ENCODE measurements around the gene EIF2S2. TPM values are rescaled to one million over a fixed set of nuclear protein-coding genes. Genes with fewer than 3 reads are reported as not detected.

The EIF2S2 gene
- total RNA-seq, 2 experiments from 2014 or later: 21.8 to 23.2 TPM

DNA sequence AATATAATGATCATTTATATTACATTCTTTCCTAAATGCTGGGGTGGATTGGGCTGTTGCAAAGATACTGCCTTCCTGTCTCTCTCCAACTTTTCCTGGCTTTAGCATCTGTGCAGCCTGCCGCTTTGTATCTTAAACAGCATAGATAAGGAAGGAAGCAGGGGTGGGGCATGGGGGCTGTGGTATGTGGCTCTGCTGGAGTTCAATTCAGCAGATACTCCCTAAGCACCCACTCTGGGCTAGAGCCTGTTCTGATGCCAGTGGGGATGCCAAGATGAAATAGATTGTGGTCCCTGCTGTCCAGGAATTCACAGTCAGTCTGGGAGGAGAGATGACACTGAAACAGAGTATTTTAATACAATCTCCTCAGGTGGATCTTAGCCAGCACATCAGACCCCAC, 56.8 kb downstream of the EIF2S2 start:
- H3K27ac ChIP-seq (ENCODE audit: low read depth in 1 of 2, low read length in 2 of 2): no peak overlapping the region
- ChIA-PET CTCF (no interaction called here), POLR2A (no interaction called here)
- peaks cover 94% of the 10 kb centered on the region for H3K4me1 Mint-ChIP-seq (ENCODE audit: low read depth)
- peak overlapping the region; percentile 0 for H3K4me3 Mint-ChIP-seq
- no peak overlapping the region for H3K4me3 ChIP-seq (ENCODE audit: low read length)
- DNase-seq (peak in 1 of 14 experiments; percentile 20), ATAC-seq (ENCODE audit: poor library complexity) (no peak)
- H3K27me3 ChIP-seq (ENCODE audit: control insufficient read depth in 1 of 2, insufficient read depth in 2 of 2, low read length in 2 of 2): no peaks in the 10 kb centered on the region
- TF ChIP-seq, protein P1, sequence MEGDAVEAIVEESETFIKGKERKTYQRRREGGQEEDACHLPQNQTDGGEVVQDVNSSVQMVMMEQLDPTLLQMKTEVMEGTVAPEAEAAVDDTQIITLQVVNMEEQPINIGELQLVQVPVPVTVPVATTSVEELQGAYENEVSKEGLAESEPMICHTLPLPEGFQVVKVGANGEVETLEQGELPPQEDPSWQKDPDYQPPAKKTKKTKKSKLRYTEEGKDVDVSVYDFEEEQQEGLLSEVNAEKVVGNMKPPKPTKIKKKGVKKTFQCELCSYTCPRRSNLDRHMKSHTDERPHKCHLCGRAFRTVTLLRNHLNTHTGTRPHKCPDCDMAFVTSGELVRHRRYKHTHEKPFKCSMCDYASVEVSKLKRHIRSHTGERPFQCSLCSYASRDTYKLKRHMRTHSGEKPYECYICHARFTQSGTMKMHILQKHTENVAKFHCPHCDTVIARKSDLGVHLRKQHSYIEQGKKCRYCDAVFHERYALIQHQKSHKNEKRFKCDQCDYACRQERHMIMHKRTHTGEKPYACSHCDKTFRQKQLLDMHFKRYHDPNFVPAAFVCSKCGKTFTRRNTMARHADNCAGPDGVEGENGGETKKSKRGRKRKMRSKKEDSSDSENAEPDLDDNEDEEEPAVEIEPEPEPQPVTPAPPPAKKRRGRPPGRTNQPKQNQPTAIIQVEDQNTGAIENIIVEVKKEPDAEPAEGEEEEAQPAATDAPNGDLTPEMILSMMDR (IDR thresholded peaks at IDR 0.05): no peak
- H3K9me3 ChIP-seq (ENCODE audit: control insufficient read depth in 1 of 2, insufficient read depth in 1 of 2, low read length in 2 of 2): no peaks in the 10 kb centered on the region
- peaks cover 17% of the 10 kb centered on the region for H3K36me3 Mint-ChIP-seq (ENCODE audit: low read depth)
- H3K36me3 ChIP-seq (ENCODE audit: insufficient read depth, low read length): peaks cover 7% of the 10 kb centered on the region
- intact Hi-C loops (cut with DNase I, micrococcal nuclease): no loop called here
- no peaks in the 10 kb centered on the region for H3K27me3 Mint-ChIP-seq
- no peaks in the 10 kb centered on the region for H3K9me3 Mint-ChIP-seq
- H3K4me1 ChIP-seq (ENCODE audit: insufficient read depth, low read length): peaks cover 58% of the 10 kb centered on the region
- peak overlapping the region; percentile 8 for H3K27ac Mint-ChIP-seq

DNA sequence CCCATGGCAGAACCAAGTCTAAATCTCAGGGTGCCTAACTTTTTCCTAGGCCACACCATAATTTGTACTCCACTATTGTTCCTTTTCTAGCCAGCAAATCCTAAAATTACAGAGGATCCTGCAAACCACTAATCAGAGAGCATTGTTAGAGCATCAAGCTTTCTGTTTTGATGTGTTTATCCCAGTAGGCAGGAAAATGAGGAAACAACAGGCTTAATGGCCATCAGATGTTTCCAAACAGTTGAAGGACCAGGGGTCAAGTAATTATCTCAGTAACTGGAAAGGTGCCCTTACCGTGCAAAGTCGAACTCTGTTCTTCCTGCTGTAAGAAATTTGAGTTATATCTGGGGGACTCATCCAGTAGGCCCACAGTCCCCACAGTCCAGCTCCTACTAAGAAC, 59.6 kb downstream of the EIF2S2 start:
- POLR2A ChIA-PET: no interaction called here
- peak overlapping the region; percentile 22 for H3K27ac Mint-ChIP-seq
- Histone ChIP-seq H3K27ac (ENCODE audit: low read depth in 1 of 2, low read length in 2 of 2) (no peak overlapping the region), H3K27me3 (ENCODE audit: control insufficient read depth in 1 of 2, insufficient read depth in 2 of 2, low read length in 2 of 2) (no peaks in the 10 kb centered on the region), H3K36me3 (ENCODE audit: insufficient read depth, low read length) (peaks cover 5% of the 10 kb centered on the region), H3K9me3 (ENCODE audit: control insufficient read depth in 1 of 2, insufficient read depth in 1 of 2, low read length in 2 of 2) (no peaks in the 10 kb centered on the region), H3K4me3 (ENCODE audit: low read length) (no peak overlapping the region), H3K4me1 (ENCODE audit: insufficient read depth, low read length) (peaks cover 49% of the 10 kb centered on the region)
- ATAC-seq (ENCODE audit: poor library complexity) (no peak), DNase-seq (no peak)
- H3K36me3 Mint-ChIP-seq (ENCODE audit: low read depth): peaks cover 15% of the 10 kb centered on the region
- intact Hi-C loops (cut with DNase I, micrococcal nuclease): no loop called here
- CTCF ChIA-PET: no interaction called here
- H3K9me3 Mint-ChIP-seq: no peaks in the 10 kb centered on the region
- peaks cover 94% of the 10 kb centered on the region for H3K4me1 Mint-ChIP-seq (ENCODE audit: low read depth)
- TF ChIP-seq, protein P1 (IDR thresholded peaks at IDR 0.05): no peak
- no peak overlapping the region for H3K4me3 Mint-ChIP-seq
- H3K27me3 Mint-ChIP-seq: no peaks in the 10 kb centered on the region

DNA sequence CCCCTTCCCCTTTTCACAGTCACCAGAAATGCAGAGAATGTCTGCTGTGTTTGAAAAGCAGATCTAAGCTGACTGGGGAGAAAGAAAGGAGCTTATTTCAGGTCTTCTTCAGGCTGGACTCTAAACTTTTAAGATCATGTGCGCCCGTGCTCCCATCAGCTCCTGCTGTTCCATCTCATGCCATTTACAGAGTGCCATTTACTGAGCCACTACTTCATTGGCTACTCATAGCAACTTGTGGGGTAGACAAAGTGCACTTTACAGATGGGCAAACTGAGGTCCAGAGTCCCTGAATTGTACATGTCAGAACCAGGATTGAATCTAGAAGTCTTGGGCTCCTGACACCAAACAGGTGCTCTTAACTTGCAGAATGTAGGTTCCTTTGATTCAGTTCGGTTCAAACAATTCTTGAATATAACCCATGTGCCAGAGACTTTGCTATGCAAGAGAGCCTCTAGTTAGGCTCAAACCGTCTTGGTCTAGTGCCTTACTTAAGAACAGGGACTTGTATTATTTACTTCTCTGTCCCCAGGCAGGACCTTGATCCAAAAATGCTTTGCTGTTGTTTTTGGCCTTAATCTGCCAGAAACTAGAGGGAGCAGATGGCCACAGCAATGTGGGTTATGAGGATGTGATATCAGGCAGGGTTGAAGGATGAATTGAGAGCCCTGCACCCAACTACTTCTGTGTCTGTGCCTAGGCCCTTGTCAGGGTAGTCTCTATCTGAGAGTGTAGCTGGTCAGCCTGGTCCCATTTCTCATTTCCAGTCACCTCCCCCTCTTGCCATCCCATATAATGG, 61.9 kb downstream of the EIF2S2 start:
- Histone ChIP-seq H3K4me3 (ENCODE audit: low read length) (no peak overlapping the region), H3K36me3 (ENCODE audit: insufficient read depth, low read length) (peaks cover 7% of the 10 kb centered on the region), H3K4me1 (ENCODE audit: insufficient read depth, low read length) (peaks cover 52% of the 10 kb centered on the region), H3K9me3 (ENCODE audit: control insufficient read depth in 1 of 2, insufficient read depth in 1 of 2, low read length in 2 of 2) (no peaks in the 10 kb centered on the region), H3K27ac (ENCODE audit: low read depth in 1 of 2, low read length in 2 of 2) (no peak overlapping the region), H3K27me3 (ENCODE audit: control insufficient read depth in 1 of 2, insufficient read depth in 2 of 2, low read length in 2 of 2) (no peaks in the 10 kb centered on the region)
- H3K36me3 Mint-ChIP-seq (ENCODE audit: low read depth): peaks cover 29% of the 10 kb centered on the region
- peaks cover 94% of the 10 kb centered on the region for H3K4me1 Mint-ChIP-seq (ENCODE audit: low read depth)
- H3K27ac Mint-ChIP-seq: peak overlapping the region; percentile 36
- POLR2A ChIA-PET: interaction anchor here (1.0 kb wide), 1 partner anchor 26 kb away, joined by 3 read pairs; no protein-coding TSS in a partner anchor
- no peak for DNase-seq
- no peaks in the 10 kb centered on the region for H3K9me3 Mint-ChIP-seq
- no peak overlapping the region for H3K4me3 Mint-ChIP-seq
- ATAC-seq (ENCODE audit: poor library complexity): no peak
- CTCF ChIA-PET: interaction anchor here (3.0 kb wide), 1 partner anchor 19 kb away, joined by 8 read pairs; no protein-coding TSS in a partner anchor
- H3K27me3 Mint-ChIP-seq: no peaks in the 10 kb centered on the region
- intact Hi-C loops (cut with DNase I, micrococcal nuclease): no loop called here
- TF ChIP-seq, protein P1 (IDR thresholded peaks at IDR 0.05): no peak

All from CD4-positive, alpha-beta T cell (primary cell).